Stimulated activated CD8-positive, alpha-beta memory T cell treated with anti-CD3 and anti-CD28 coated beads, Interleukin-2, amount 100 ng/mL, for 48 hours (primary cell): ENCODE measurements around the gene NCOA1.
"Not testable (repeated sequence)": the region's sequence is repeated elsewhere in the genome, so short reads cannot be mapped to it uniquely, and the experiment has no call there.

ENCODE experiments used
- DNase-seq, 2 donors: peaks; one replicate each; pipeline ENCODE4 v3.0.0-alpha.2; 2020; ENCODE audit warnings: low read depth in 2 of 2

Gene NCOA1

GRCh38 chr2:24507549-24507948 is 16.5 kb downstream of the NCOA1 start:
- DNase-seq: no peak

- DNase-seq: no peak
Observed at GRCh38 chr2:24508878-24509277, 17.8 kb downstream of the NCOA1 start.

- no peak for DNase-seq
Observed at GRCh38 chr2:24509425-24509824, 18.4 kb downstream of the NCOA1 start.

GRCh38 chr2:24509840-24510239 is 18.8 kb downstream of the NCOA1 start:
- DNase-seq: no peak

- DNase-seq: no peak
Observed at GRCh38 chr2:24510771-24511170, 19.7 kb downstream of the NCOA1 start.

DNA sequence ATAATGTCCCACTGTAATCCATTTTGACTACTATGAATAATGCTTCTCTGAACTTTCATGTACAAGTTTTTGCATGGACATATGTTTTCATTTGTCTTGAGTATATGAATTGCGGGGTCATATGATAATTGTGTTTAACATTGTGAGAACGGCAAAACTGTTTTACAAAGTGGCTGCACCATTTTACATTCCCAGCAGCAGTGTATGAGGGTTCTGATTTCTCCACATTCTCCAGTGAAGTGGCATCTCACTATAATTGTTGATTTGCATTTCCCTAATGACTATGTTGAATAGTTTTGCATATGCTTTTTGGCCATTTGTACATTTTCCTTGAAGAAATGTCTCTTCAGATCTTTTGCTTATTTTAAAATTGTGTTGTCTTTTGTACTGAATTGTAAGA is 20.1 kb downstream of the NCOA1 start:
- no peak for DNase-seq

- DNase-seq: no peak
Observed at GRCh38 chr2:24511894-24512293, 20.8 kb downstream of the NCOA1 start.

- no peak for DNase-seq
Observed at GRCh38 chr2:24512404-24512803, 21.4 kb downstream of the NCOA1 start.

DNA sequence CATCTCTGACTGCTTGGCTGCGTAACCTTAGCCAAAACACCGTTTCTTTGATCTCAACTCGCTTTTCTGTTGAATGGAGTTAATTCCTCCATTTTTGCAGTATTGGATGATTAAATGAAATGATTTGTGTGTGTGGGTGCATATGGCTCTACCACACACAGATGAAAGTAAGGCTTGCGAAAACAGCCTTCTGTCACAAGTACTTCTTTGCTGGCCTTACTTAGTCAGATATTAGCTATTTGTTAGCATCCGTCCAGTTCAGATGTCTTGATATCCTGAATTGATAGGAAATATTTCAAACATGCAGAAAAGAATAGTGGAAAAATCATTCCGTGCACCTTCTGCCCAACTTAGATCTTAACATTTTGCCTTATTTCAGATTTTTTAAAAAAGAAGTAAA is 21.8 kb downstream of the NCOA1 start:
- no peak for DNase-seq

GRCh38 chr2:24513281-24514071 is 22.4 kb downstream of the NCOA1 start:
- DNase-seq: no peak

DNA sequence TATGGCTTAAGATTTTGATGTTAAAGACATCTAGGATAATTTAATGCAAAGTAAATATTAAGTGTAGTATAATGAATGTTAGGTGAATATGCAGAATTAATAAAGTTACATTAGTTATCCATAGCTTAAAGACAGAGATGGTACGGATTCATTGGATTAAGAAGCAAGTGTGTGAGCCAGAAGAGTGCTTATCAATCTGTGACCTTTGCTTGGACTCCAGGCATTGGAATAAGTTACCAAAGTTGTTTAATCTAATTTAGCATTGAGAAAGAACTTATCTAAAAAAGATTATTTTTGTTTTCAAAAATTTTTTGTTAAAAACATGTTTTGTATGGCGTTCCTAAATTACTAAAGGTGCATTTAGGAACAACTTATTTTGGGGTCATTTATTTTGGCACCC is 23.8 kb downstream of the NCOA1 start:
- DNase-seq: no peak

DNA sequence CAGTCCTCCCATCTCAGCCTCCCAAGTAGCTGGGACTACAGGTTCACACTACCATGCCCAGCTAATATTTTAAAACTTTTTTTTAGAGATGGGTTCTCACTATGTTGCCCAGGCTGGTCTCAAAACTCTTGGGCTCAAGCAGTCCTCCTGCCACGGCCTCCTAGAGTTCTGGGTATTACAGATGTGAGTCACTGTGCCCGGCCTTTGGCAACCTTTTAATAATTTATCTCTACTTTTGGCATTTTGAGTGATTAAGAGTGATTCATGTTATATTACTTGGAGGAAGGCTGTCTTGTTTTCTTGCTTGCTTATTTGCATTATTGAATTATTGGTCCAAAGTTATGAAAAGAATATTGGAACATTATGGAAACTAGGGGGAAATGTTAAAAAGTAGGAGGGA is 24.3 kb downstream of the NCOA1 start:
- DNase-seq: peak in 1 of 2 donors; percentile 14

DNA sequence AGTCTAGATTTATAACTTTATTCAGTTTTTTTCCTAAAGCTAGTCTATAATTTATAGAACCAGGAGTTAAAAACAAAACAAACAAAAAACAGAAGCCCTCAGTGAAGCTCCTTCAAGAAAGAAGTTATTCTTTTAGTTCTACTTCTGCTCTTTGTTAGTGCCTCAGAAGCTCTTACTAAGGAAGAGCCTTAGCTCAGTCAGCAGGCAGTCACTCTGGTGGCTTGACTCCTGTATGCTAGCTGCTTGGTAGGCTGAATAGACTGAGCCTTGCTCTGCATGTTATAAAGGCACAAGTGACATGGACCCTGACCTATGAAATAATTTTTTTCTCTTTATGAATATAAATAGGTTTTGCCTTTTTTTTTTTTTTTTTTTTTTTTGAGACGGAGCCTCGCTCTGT is 24.8 kb downstream of the NCOA1 start:
- DNase-seq: no peak

- DNase-seq: no peak
Observed at GRCh38 chr2:24517247-24517646, 26.2 kb downstream of the NCOA1 start.

GRCh38 chr2:24520175-24520574 is 29.1 kb downstream of the NCOA1 start:
- no peak for DNase-seq

DNA sequence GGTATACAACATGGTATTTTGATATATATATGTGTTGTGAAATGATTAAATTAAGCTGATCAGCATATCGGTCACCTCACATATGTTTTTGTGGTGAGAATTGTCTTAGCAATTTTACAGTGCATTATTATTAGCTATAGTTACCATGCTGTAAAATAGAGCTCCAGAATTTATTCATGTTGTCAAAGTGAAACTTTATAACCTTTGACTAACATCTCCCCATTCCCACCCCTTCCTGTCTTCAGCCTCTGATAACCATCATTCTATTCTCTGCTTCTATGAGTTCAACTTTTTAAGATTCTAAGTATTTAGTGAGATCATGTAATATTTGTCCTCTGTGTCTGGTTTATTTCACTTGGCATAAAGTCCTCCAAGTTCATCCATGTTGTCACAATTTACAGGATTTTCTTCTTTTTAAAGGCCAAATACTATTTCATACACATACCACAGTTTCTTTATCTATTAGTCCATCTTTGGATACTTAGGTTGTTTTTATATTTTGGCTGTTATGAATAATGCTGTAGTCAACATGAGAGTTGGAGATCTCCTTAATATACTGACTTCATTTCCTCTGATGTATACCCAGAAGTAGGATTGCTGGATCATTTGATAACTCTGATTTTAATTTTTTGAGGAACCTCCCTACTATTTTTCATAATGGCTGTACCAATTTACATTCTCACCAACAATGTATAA is 30.3 kb downstream of the NCOA1 start:
- DNase-seq: no peak

DNA sequence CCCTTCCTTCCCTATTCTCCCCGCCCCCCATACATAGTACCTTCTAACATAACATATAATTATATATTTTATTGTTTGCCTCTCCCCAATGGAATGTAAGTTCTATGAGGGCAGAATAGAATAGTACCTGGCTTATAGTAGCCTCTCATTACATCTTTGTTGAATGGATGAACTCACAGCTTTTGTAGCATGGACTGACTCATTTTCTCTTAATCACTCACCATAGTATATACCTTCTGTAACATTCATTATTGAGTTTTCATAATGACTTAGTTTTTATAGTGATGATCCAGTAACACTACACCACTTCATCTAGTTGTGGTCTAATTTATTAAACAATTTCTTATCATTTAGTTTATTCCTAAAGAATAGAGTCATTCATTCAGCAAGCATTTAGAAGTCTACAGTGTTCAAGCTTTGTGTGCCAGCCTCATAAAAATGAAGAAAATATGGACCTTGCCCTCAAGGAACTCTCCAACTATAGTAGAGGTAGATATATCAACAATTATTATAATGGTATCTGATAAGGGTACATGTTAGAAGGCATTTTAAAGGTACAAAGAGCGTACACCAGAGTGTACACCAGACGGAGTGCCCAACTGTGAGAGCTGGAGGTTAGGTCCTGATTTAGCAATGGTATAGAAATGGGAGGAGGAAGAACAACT is 31.1 kb downstream of the NCOA1 start:
- DNase-seq: no peak

DNA sequence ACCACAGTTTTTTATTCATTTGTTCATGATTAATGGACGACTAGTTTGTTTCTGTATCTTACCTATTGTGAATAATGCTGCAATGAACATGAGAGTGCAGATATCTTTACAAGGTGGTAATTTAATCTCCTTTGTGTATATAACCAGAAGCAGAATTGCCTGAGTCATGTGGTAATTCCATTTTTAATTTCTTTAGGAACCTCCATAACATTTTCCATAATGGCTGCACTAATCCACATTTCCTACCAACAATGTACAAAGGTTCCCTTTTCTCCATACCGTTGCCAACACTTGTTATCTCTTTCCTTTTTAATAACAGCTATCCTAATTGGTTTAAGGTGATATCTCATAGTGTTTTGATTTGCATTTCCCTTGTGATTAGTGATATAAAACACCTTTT is 36.5 kb downstream of the NCOA1 start:
- no peak for DNase-seq

GRCh38 chr2:24530796-24531195 is 39.7 kb downstream of the NCOA1 start:
- no peak for DNase-seq

- not testable (repeated sequence) for DNase-seq
Observed at GRCh38 chr2:24531610-24532009, 40.6 kb downstream of the NCOA1 start.

GRCh38 chr2:24532057-24532456 is 41.0 kb downstream of the NCOA1 start:
- DNase-seq: not testable (repeated sequence)

DNA sequence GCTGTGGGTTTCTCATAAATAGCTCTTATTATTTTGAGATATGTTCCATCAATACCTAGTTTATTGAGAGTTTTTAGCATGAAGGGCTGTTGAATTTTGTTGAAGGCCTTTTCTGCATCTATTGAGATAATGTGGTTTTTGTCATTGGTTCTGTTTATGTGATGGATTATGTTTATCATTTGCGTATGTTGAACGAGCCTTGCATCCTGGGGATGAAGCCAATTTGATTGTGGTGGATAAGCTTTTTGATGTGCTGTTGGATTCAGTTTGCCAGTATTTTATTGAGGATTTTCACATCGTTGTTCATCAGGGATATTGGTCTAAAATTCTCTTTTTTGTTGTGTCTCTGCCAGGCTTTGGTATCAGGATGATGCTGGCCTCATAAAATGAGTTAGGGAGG is 42.5 kb downstream of the NCOA1 start:
- not testable (repeated sequence) for DNase-seq

DNA sequence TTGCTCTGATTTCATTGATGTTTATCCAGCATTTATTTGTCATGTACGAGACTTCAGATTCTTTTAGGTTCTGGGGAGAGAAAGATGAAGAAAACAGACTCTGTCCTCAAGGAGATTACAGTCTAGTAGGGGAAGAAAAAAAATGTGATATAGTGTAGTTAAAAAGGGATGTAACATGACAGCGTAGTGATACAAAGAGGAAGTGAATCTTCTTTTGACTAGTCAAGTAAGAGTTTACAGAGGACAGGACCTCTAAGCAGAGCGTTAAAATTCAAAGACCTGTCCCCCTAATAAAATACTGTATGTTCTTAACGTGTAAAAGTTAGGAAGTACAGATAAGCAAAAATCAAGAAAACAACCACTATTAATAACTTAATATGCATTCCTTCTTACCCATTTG is 47.7 kb downstream of the NCOA1 start:
- DNase-seq: no peak
